ENCODE data around the gene LSMEM2.
"Not testable (repeated sequence)": the region's sequence is repeated elsewhere in the genome, so short reads cannot be mapped to it uniquely, and the experiment has no call there.

DNA sequence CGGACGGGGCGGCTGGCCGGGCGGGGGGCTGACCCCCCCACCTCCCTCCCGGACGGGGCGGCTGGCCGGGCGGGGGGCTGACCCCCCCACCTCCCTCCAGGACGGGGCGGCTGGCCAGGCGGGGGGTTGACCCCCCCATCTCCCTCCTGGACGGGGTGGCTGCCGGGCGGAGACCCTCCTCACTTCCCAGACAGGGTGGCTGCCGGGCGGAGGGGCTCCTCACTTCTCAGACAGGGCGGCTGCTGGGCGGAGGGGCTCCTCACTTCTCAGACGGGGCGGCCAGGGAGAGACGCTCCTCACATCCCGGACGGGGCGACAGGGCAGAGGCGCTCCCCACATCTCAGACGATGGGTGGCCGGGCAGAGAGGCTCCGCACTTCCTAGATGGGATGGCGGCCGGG, 33.2 kb downstream of the LSMEM2 start:
- TF ChIP-seq, protein P1, sequence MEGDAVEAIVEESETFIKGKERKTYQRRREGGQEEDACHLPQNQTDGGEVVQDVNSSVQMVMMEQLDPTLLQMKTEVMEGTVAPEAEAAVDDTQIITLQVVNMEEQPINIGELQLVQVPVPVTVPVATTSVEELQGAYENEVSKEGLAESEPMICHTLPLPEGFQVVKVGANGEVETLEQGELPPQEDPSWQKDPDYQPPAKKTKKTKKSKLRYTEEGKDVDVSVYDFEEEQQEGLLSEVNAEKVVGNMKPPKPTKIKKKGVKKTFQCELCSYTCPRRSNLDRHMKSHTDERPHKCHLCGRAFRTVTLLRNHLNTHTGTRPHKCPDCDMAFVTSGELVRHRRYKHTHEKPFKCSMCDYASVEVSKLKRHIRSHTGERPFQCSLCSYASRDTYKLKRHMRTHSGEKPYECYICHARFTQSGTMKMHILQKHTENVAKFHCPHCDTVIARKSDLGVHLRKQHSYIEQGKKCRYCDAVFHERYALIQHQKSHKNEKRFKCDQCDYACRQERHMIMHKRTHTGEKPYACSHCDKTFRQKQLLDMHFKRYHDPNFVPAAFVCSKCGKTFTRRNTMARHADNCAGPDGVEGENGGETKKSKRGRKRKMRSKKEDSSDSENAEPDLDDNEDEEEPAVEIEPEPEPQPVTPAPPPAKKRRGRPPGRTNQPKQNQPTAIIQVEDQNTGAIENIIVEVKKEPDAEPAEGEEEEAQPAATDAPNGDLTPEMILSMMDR (conservative IDR thresholded peaks at IDR 0.05; ENCODE audit: low read depth in 2 of 2), result not testable (repeated sequence)
- not testable (repeated sequence) for TF ChIP-seq POLR2AphosphoS5 (IDR thresholded peaks at IDR 0.05; ENCODE audit: low read depth); EZH2phosphoT487 (IDR thresholded peaks at IDR 0.05; ENCODE audit: unreplicated experiment); EZH2 (IDR thresholded peaks at IDR 0.05; ENCODE audit: low read depth, unreplicated experiment); CREB1 (CRISPR knock-in tag; IDR thresholded peaks at IDR 0.05; ENCODE audit: low read depth)

Measured in GM23338 (cell line).